Tibial nerve (tissue), 3 donors: Measurements from ENCODE around the gene SYNPO2.

Experiments
- CTCF ChIP-seq, 5 experiments: fragments of 200-600 bp in 3 of 5; fragments of 450-650 bp in 2 of 5; sonication (generic) in 3 of 5; IDR thresholded peaks; one replicate each; pipeline ENCODE4 v1.5.1; 2016 to 2019; ENCODE audit warnings: antibody characterized with exemption in 5 of 5, mild to moderate bottlenecking in 3 of 5, moderate library complexity in 2 of 5
- POLR2A ChIP-seq, 2 donors: fragments of 450-650 bp; IDR thresholded peaks; one replicate each; pipeline ENCODE4 v1.6.1; 2017; ENCODE audit warnings: antibody characterized with exemption in 2 of 2, mild to moderate bottlenecking in 2 of 2, moderate library complexity in 2 of 2

GRCh38 chr4:119068529-119068962, 179.9 kb downstream of the SYNPO2 start:
- TF ChIP-seq CTCF (IDR thresholded peaks at IDR 0.05) (no peak), POLR2A (IDR thresholded peaks at IDR 0.05) (no peak)
